ENCODE data around the gene PAM. TPM values are rescaled to one million over a fixed set of nuclear protein-coding genes. Genes with fewer than 3 reads are reported as not detected.

PAM gene
- polyA plus RNA-seq, 1 donor from 2014 or later: 363 TPM

GRCh38 chr5:102946414-102946813 lies 191.3 kb downstream of the PAM start:
- Histone ChIP-seq H3K9me2 (ENCODE audit: insufficient read depth, low read length) (no peaks in the 10 kb centered on the region), H3K4me2 (ENCODE audit: low read length) (no peak overlapping the region), H3K36me3 (ENCODE audit: insufficient read depth, low read length) (peaks cover 9% of the 10 kb centered on the region), H3K79me2 (replicated peaks; ENCODE audit: insufficient read depth, low read length) (no peaks in the 10 kb centered on the region), H3K9ac (ENCODE audit: low read length) (no peak overlapping the region), H3F3A (ENCODE audit: insufficient read depth, low read length, poor library complexity, severe bottlenecking) (no peaks in the 10 kb centered on the region), H2AFZ (ENCODE audit: low read depth, low read length) (no peak overlapping the region), H4K20me1 (ENCODE audit: insufficient read depth) (no peaks in the 10 kb centered on the region), H3K9me3 (ENCODE audit: low read length) (no peaks in the 10 kb centered on the region), H3K27ac (ENCODE audit: low read length) (no peak overlapping the region), H3K27me3 (ENCODE audit: insufficient read depth, low read depth, low read length) (no peaks in the 10 kb centered on the region), H3K4me3 (ENCODE audit: low read length) (no peak overlapping the region)
- TF ChIP-seq, protein P1, sequence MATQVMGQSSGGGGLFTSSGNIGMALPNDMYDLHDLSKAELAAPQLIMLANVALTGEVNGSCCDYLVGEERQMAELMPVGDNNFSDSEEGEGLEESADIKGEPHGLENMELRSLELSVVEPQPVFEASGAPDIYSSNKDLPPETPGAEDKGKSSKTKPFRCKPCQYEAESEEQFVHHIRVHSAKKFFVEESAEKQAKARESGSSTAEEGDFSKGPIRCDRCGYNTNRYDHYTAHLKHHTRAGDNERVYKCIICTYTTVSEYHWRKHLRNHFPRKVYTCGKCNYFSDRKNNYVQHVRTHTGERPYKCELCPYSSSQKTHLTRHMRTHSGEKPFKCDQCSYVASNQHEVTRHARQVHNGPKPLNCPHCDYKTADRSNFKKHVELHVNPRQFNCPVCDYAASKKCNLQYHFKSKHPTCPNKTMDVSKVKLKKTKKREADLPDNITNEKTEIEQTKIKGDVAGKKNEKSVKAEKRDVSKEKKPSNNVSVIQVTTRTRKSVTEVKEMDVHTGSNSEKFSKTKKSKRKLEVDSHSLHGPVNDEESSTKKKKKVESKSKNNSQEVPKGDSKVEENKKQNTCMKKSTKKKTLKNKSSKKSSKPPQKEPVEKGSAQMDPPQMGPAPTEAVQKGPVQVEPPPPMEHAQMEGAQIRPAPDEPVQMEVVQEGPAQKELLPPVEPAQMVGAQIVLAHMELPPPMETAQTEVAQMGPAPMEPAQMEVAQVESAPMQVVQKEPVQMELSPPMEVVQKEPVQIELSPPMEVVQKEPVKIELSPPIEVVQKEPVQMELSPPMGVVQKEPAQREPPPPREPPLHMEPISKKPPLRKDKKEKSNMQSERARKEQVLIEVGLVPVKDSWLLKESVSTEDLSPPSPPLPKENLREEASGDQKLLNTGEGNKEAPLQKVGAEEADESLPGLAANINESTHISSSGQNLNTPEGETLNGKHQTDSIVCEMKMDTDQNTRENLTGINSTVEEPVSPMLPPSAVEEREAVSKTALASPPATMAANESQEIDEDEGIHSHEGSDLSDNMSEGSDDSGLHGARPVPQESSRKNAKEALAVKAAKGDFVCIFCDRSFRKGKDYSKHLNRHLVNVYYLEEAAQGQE (IDR thresholded peaks at IDR 0.05; ENCODE audit: borderline replicate concordance): no peak
- TF ChIP-seq POLR2AphosphoS5 (IDR thresholded peaks at IDR 0.05) (no peak), EP300 (conservative IDR thresholded peaks at IDR 0.05; ENCODE audit: poor library complexity, severe bottlenecking) (no peak), MXI1 (conservative IDR thresholded peaks at IDR 0.05; ENCODE audit: poor library complexity, severe bottlenecking) (no peak), EZH2 (IDR thresholded peaks at IDR 0.05; ENCODE audit: borderline replicate concordance, insufficient read depth, low read length, poor library complexity, severe bottlenecking) (no peak), TAF1 (IDR thresholded peaks at IDR 0.05; ENCODE audit: low read depth) (no peak), RAD21 (conservative IDR thresholded peaks at IDR 0.05) (no peak), SMC3 (conservative IDR thresholded peaks at IDR 0.05; ENCODE audit: poor library complexity) (no peak)
- TF ChIP-seq, protein P2, sequence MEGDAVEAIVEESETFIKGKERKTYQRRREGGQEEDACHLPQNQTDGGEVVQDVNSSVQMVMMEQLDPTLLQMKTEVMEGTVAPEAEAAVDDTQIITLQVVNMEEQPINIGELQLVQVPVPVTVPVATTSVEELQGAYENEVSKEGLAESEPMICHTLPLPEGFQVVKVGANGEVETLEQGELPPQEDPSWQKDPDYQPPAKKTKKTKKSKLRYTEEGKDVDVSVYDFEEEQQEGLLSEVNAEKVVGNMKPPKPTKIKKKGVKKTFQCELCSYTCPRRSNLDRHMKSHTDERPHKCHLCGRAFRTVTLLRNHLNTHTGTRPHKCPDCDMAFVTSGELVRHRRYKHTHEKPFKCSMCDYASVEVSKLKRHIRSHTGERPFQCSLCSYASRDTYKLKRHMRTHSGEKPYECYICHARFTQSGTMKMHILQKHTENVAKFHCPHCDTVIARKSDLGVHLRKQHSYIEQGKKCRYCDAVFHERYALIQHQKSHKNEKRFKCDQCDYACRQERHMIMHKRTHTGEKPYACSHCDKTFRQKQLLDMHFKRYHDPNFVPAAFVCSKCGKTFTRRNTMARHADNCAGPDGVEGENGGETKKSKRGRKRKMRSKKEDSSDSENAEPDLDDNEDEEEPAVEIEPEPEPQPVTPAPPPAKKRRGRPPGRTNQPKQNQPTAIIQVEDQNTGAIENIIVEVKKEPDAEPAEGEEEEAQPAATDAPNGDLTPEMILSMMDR (IDR thresholded peaks at IDR 0.05; ENCODE audit: poor library complexity, severe bottlenecking): no peak

- Histone ChIP-seq H3K9me2 (ENCODE audit: insufficient read depth, low read length) (no peaks in the 10 kb centered on the region), H3K27ac (ENCODE audit: low read length) (no peak overlapping the region), H3F3A (ENCODE audit: insufficient read depth, low read length, poor library complexity, severe bottlenecking) (no peaks in the 10 kb centered on the region), H3K9ac (ENCODE audit: low read length) (no peak overlapping the region), H3K36me3 (ENCODE audit: insufficient read depth, low read length) (peaks cover 12% of the 10 kb centered on the region), H3K9me3 (ENCODE audit: low read length) (no peaks in the 10 kb centered on the region), H3K79me2 (replicated peaks; ENCODE audit: insufficient read depth, low read length) (no peaks in the 10 kb centered on the region), H3K27me3 (ENCODE audit: insufficient read depth, low read depth, low read length) (no peaks in the 10 kb centered on the region), H3K4me3 (ENCODE audit: low read length) (no peak overlapping the region), H2AFZ (ENCODE audit: low read depth, low read length) (no peak overlapping the region), H4K20me1 (ENCODE audit: insufficient read depth) (no peaks in the 10 kb centered on the region), H3K4me2 (ENCODE audit: low read length) (no peak overlapping the region)
- TF ChIP-seq MXI1 (conservative IDR thresholded peaks at IDR 0.05; ENCODE audit: poor library complexity, severe bottlenecking): no peak
- no peak for TF ChIP-seq POLR2AphosphoS5 (IDR thresholded peaks at IDR 0.05)
- no peak for TF ChIP-seq TAF1 (IDR thresholded peaks at IDR 0.05; ENCODE audit: low read depth)
- no peak for TF ChIP-seq EP300 (conservative IDR thresholded peaks at IDR 0.05; ENCODE audit: poor library complexity, severe bottlenecking)
- no peak for TF ChIP-seq RAD21 (conservative IDR thresholded peaks at IDR 0.05)
- TF ChIP-seq, protein P2 (IDR thresholded peaks at IDR 0.05; ENCODE audit: poor library complexity, severe bottlenecking): no peak
- TF ChIP-seq, protein P1 (IDR thresholded peaks at IDR 0.05; ENCODE audit: borderline replicate concordance): no peak
- TF ChIP-seq EZH2 (IDR thresholded peaks at IDR 0.05; ENCODE audit: borderline replicate concordance, insufficient read depth, low read length, poor library complexity, severe bottlenecking): no peak
- no peak for TF ChIP-seq SMC3 (conservative IDR thresholded peaks at IDR 0.05; ENCODE audit: poor library complexity)
Measured at GRCh38 chr5:102946971-102947370, 191.9 kb downstream of the PAM start.

Data from neural cell (in vitro differentiated cells).